Left ventricle myocardium superior (tissue), 1 donor: ENCODE data around the gene ZNF423. TPM values are rescaled to one million over a fixed set of nuclear protein-coding genes. Genes with fewer than 3 reads are reported as not detected.

Experiments used
- ATAC-seq: fragments of 200-7000 bp; cut with Tn5 transposase; one replicate; pipeline ENCODE4 v1.9.1; 2020; ENCODE audit warnings: mild to moderate bottlenecking, moderate library complexity
- DNase-seq: peaks from one replicate; pipeline ENCODE4 v3.0.0-alpha.2; 2020
- intact Hi-C: fragments of 100-400 bp; cut with micrococcal nuclease; formaldehyde crosslinking; loops from one replicate; pipeline ENCODE4 v1.11.0; 2022
- total RNA-seq: library from RNA; stranded (reverse); fragmentation: NEBNext Ultra II Directional; extraction: Animal tissue kit (Norgen Biotek cat#: 25700); gene quantifications from one replicate; pipeline ENCODE4 v1.2.1, GENCODE V29; 2021
- donor health status: DM: no; HTN: yes; CAD: no; lungs with severe emphysema.

ZNF423 gene
- total RNA-seq, 1 donor from 2014 or later = 7.8 TPM

DNA sequence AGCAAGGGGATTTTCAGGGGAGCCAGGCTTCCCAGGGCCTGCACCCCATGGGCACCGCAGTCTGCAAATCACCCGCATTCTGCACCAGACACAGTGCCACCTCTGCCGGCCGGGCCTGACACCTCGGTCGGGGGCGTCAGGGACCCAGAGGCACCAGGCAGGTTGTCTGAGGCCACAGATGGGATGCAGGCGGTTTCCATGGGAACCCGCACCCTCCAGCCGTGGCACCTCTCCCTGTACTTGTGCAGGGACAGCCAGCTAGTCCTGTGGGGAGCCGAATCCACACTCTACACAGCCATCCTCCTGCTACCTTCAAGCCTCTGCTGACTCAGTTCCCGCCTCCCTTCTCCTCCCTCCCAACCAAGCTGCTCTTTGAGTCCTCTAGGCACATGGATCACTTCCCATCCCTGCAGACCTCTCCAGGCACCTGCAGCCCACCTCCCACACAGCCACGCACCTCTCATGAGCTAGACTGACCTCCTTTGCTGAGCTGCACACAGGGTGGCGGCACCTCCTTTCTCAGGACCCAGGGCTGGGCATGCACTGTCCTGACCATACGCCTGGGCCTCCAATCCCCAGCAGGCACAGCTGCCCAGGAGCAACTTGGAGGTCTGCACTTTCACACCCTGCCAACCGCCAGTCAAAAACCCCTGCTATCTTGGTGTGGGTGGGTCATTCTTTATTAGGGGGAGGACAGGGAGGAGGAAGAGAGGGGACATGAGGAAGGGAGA lies 362.9 kb downstream of the ZNF423 start:
- ATAC-seq = no peak
- DNase-seq = no peak
- intact Hi-C loops = no loop called here

DNA sequence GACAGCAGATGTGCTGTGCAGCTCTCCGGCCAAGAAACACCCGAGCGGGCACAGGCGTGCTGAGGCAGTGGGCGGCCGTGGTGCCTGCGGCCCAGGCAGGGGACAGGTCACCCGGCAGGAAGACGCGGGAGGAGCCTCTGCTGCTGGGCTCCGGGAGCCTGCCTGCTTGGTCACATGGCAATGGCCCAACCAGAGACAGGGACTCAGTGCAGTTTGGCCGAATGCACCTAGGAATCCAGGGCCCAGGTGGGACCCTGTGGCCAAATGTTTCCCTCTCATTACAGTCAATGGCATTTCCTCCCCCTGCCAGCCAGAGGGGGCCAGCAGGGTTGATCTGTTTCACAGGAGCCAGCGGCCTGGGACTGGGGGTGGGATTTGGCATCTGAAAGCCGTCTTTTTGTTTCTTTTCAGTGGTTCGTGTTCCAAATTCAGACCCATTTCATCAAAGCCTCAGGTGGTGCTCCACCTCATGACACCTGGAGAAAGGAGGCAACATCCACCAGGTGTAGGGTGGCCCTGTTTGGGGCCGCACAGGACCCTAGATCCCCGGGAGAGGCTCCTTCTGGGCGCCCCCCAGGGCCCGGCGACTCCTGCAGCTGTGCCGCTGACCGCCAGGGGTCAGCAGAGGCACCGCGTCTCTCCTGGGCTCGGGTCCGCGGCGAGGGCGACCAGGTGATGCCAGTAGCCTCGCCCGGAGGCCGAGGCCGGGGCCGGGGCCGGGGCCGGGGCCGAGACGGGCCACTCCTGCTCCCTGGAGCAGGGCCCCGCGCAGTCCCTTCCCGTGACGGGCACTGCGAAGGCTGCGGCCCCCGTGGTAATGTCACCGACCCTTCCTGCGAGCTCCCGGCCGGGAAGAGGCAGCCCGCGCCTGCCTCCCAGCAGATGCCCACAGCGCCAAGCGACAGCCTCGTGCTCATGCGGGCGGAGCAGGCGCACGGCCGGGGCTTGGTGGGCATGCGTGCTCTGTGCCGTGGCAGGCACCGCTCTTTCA lies 363.8 kb downstream of the ZNF423 start:
- DNase-seq (peak; percentile 73), ATAC-seq (peak; percentile 86)
- intact Hi-C loops = no loop called here

GRCh38 chr16:49491106-49491670 lies 364.7 kb downstream of the ZNF423 start:
- ATAC-seq (no peak), DNase-seq (no peak)
- intact Hi-C loops = no loop called here

GRCh38 chr16:49490321-49490705 lies 365.6 kb downstream of the ZNF423 start:
- intact Hi-C loops = no loop called here
- no peak for DNase-seq

GRCh38 chr16:49489686-49490320 lies 366.1 kb downstream of the ZNF423 start:
- intact Hi-C loops = no loop called here
- no peak for DNase-seq

More at GRCh38 chr16:49490321-49490705, 365.6 kb downstream of the ZNF423 start:
- ATAC-seq = no peak

DNA sequence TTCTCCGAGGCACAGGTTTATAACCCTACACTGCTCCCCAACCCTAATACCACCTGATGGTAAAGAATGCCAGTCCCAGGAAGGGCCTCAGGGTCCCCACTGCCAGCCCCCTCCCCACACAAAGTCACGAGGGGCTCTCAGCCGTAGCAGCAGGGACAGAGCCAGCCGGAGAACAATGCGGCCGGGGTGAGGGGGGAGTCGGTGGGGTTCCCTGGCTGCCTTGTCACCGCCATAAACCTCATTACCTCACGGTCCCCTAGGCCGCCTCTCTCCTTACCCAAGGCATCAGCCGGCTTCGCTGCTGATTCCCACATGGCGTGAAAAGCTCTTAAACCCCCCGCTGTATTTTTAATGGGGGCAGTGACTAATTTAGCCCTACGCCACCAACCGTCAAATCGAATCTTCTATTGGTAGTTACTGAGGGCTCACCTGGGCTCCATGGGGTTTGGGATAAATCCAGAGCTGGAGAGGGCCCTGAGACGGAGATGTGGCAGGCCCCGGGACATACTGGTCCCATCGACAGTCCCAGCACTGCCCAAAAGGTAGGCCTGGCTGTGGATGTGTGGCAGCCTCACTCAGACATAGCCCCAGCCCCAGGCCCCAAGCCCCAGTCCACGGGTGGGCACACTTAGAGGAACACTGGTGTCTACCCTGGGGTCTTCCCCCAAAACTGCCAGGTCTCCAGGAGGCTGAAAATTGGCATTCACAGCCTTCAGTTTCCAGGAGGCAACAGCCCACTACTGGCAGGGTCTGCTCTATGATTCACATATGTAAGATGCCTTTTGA lies 367.0 kb downstream of the ZNF423 start:
- no peak for ATAC-seq
- intact Hi-C loops = no loop called here
- no peak for DNase-seq

More at GRCh38 chr16:49489686-49490320, 366.1 kb downstream of the ZNF423 start:
- no peak for ATAC-seq

DNA sequence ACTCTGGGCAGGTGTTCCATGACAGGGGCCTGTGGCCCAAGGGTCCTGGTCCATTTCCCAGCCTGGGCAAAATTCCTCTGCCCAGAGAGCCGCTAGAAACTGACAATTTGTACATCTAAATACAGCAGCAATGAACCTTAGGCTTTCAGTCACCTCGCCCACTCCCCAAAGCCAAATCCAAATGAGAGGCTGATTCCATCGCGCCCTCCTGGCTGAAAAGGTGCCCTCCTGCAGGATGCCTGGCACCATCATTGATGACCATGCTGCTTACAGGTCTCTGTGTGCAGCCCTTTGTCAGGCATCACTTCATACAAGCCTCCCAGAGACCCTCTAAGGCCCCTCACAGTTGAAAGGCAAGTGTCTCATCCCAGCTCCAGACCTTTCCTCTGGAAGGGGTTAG lies 367.6 kb downstream of the ZNF423 start:
- DNase-seq (no peak), ATAC-seq (no peak)
- intact Hi-C loops = no loop called here

DNA sequence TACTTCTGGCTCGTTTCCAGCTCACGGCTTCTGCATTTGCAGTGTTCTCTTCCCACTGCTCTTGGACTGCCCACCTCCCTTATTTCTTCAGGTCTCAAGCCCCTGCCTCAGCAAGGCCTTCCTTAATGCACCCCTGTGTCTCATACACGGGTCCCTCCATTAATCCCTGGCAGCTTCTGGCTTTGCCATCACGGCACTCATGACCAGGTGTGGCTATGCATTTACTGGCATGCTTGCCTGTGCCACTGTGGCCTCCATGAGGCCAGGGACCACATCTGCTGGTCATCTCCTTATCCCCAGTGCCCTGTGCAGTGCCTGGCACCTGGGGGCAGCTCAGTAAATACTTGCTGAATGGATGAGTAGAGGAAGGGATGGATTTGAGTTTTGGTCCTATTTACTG lies 368.2 kb downstream of the ZNF423 start:
- DNase-seq (no peak), ATAC-seq (no peak)
- intact Hi-C loops = no loop called here

- ATAC-seq (no peak), DNase-seq (no peak)
- intact Hi-C loops = no loop called here
Observed at GRCh38 chr16:49486400-49486799, 369.5 kb downstream of the ZNF423 start.

- ATAC-seq = no peak
- no peak for DNase-seq
- intact Hi-C loops = no loop called here
Observed at GRCh38 chr16:49485663-49486062, 370.2 kb downstream of the ZNF423 start.

GRCh38 chr16:49484936-49485335 lies 371.0 kb downstream of the ZNF423 start:
- DNase-seq = no peak
- intact Hi-C loops = no loop called here
- ATAC-seq = no peak

DNA sequence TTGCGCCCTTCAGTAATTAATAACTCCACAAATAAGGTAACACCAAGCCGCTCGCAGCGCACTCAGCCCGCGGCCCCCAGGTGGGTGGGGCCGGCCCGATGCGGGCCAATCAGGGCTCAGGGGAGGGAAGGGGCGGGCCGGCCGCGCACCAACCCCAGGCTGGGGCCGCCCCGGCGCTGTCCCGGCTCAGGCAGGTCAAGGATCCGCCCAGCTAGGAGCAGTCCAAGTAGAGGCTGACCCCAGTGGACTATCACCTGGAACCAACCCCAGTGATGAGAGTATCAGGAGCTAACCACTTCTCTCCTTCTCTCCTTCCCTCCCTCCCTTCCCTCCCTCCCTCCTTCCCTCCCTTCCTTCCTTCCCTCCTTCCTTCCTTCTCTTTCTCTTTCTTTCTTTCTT lies 371.5 kb downstream of the ZNF423 start:
- intact Hi-C loops = no loop called here
- ATAC-seq (peak; percentile 100), DNase-seq (peak; percentile 87)

- DNase-seq (no peak), ATAC-seq (no peak)
- intact Hi-C loops = no loop called here
Observed at GRCh38 chr16:49483651-49484450, 372.1 kb downstream of the ZNF423 start.

GRCh38 chr16:49483251-49483650 lies 372.7 kb downstream of the ZNF423 start:
- no peak for ATAC-seq
- intact Hi-C loops = no loop called here
- no peak for DNase-seq

DNA sequence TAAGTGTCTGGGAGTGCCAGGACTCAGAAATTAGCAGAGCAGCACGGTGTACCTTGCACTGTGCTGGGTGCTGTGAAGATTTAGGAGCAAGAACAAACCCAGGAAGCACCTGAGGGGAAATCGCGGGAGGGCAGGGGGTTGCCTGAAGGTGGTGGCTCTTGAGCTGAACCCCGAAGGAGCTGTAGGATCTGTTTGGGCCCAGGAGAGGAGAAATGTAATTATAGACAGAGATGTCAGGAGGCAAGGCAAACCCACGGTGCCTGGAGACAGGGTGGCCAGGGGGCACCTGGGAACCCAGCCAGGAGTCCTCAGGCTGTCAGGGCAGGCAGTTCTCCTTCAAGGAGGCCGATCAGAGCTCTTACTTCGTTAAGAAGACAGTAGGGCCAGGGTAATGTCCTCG lies 373.2 kb downstream of the ZNF423 start:
- DNase-seq (no peak), ATAC-seq (no peak)
- intact Hi-C loops = no loop called here

GRCh38 chr16:49478616-49479015 lies 377.3 kb downstream of the ZNF423 start:
- intact Hi-C loops = no loop called here
- no peak for ATAC-seq

GRCh38 chr16:49478107-49478506 lies 377.8 kb downstream of the ZNF423 start:
- ATAC-seq = no peak

More at GRCh38 chr16:49478616-49479015, 377.3 kb downstream of the ZNF423 start:
- DNase-seq = no peak

More at GRCh38 chr16:49478107-49478506, 377.8 kb downstream of the ZNF423 start:
- intact Hi-C loops = no loop called here
- DNase-seq = no peak
